ENCODE results near the gene SGIP1. TPM values are rescaled to one million over a fixed set of nuclear protein-coding genes. Genes with fewer than 3 reads are reported as not detected.
A peak's percentile ranks its signal among the peaks of the same experiment; 100 is the strongest.

SGIP1 gene
- polyA plus RNA-seq, 1 donor, result 15.2 TPM

DNA sequence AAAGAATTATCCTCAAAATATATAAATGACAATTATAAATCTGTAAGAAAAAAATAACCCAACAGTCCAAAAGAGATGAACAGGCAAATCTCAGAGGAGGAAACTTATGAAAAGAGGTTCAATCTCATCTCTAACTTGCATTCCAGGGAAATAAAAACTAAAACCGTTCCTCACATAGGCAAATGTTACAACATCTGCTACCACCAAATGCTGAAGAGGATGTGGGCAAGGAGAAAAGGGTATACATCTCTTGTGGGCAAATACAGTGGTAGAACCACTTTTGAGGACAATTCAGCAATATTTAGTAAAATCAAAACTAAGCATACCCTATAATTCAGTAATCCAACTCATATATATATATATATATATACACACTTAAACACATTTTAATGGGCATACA lies 33.7 kb upstream of the SGIP1 start:
- no peaks in the 10 kb centered on the region for H3K4me1 ChIP-seq (ENCODE audit: control insufficient read depth, insufficient read depth, low read length)
- no peaks in the 10 kb centered on the region for H3K27me3 ChIP-seq (ENCODE audit: control insufficient read depth, insufficient read depth, low read length)
- no CpG with 5 or more reads among the region's 1 CpG for WGBS (ENCODE audit: insufficient coverage, low lambda C conversion rate)
- H3K9me3 ChIP-seq (ENCODE audit: control insufficient read depth, low read depth, low read length), result no peaks in the 10 kb centered on the region
- no peak overlapping the region for H3K4me3 ChIP-seq (ENCODE audit: low read length)
- H3K36me3 ChIP-seq (ENCODE audit: control insufficient read depth, insufficient read depth, low read length), result no peaks in the 10 kb centered on the region
- no peak overlapping the region for H3K27ac ChIP-seq (ENCODE audit: low read length)
- DNase-seq, result no peak

DNA sequence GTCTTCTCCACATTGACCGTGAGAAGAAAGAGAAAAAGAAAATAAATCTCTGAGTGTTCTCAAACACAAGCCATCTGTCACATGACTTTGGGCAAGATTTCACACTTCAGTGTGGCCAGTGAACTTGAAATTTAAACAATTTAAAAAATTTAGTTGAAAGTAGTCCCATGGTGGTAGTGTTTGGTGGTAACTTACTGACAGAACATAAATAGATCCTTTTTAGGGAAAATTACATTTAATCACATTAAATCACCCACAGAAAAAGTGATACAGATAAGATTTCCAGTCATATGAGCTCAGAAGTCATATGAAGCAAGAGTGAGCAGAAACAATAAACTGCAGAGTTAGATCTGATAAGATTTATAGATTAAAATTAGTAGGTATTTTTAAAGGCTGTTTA lies 31.9 kb upstream of the SGIP1 start:
- no peak overlapping the region for H3K27ac ChIP-seq (ENCODE audit: low read length)
- WGBS (ENCODE audit: insufficient coverage, low lambda C conversion rate), result no CpG with 5 or more reads among the region's 1 CpG
- no peaks in the 10 kb centered on the region for H3K27me3 ChIP-seq (ENCODE audit: control insufficient read depth, insufficient read depth, low read length)
- no peaks in the 10 kb centered on the region for H3K4me1 ChIP-seq (ENCODE audit: control insufficient read depth, insufficient read depth, low read length)
- H3K9me3 ChIP-seq (ENCODE audit: control insufficient read depth, low read depth, low read length), result no peaks in the 10 kb centered on the region
- no peak for DNase-seq
- no peaks in the 10 kb centered on the region for H3K36me3 ChIP-seq (ENCODE audit: control insufficient read depth, insufficient read depth, low read length)
- no peak overlapping the region for H3K4me3 ChIP-seq (ENCODE audit: low read length)

DNA sequence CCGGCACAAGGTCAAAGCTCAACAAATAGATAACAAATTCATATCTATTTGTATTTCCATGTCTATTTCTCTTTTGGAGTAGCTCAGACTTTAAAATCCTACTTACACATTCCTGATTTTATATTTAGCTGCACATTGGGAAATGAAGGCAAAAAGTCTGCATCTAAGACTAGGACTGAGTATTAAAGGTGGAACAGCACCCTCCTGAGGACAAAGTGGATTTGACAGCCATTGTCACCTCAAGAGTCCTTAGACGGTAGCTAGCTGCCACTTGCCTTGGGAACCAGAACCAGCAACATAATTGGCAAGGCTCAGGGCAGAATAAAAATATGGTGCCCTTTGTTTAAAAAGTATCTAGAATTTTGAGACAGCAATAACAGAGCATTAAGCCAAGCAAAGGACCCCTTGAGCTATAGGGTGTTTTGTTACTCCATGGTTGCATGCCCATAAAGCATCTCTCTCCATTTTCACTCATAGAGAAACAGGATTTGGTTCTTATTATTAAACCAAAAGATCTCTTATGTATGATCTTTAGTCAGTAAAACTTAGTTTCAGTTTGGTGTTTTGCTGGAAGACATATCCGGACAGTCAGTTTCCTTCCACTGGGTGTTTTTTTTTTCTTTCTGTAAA lies 30.0 kb upstream of the SGIP1 start:
- Histone ChIP-seq H3K4me3 (ENCODE audit: low read length) (no peak overlapping the region), H3K4me1 (ENCODE audit: control insufficient read depth, insufficient read depth, low read length) (no peaks in the 10 kb centered on the region), H3K9me3 (ENCODE audit: control insufficient read depth, low read depth, low read length) (no peaks in the 10 kb centered on the region), H3K27me3 (ENCODE audit: control insufficient read depth, insufficient read depth, low read length) (no peaks in the 10 kb centered on the region), H3K27ac (ENCODE audit: low read length) (no peak overlapping the region), H3K36me3 (ENCODE audit: control insufficient read depth, insufficient read depth, low read length) (no peaks in the 10 kb centered on the region)
- WGBS (ENCODE audit: insufficient coverage, low lambda C conversion rate), result 80% methylated on average over 1 of the region's 3 CpGs
- peak; percentile 11 to 13 for DNase-seq

DNA sequence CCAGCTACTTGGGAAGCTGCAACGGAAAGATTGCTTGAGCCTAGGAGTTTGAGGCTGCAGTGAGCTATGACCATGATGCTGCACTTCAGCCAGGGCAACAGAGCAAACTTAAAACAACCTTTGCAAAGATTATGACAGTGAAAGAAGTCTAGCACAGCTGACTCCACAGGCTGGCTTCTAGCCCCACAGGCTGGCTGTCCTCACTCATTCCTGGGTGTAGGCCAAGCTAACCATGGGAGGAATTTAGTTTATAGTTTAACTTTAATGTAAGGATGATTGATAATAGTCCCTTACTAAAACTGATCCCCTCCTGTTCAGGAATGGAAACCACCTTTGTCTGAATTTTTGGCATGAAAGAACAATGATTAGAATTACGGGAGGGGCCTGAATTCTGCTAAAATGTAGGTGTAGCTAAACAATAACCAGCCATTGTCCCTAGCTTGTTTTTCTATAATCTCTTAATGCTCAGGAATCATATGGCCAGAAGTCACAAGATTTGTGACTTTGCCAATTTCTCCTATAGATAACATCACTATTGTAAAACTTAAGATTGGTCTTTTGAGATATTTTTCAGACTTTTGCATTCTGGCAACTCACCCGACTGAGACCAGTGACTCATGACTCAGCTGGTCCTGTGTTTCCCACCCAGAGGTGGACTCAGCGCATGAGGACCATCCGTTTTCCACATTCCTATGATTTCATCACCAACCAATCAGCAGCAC lies 28.1 kb upstream of the SGIP1 start:
- DNase-seq, result no peak
- 80% methylated on average over 1 of the region's 5 CpGs for WGBS (ENCODE audit: insufficient coverage, low lambda C conversion rate)
- Histone ChIP-seq H3K27me3 (ENCODE audit: control insufficient read depth, insufficient read depth, low read length) (no peaks in the 10 kb centered on the region), H3K4me3 (ENCODE audit: low read length) (no peak overlapping the region), H3K9me3 (ENCODE audit: control insufficient read depth, low read depth, low read length) (no peaks in the 10 kb centered on the region), H3K36me3 (ENCODE audit: control insufficient read depth, insufficient read depth, low read length) (no peaks in the 10 kb centered on the region), H3K27ac (ENCODE audit: low read length) (no peak overlapping the region), H3K4me1 (ENCODE audit: control insufficient read depth, insufficient read depth, low read length) (no peaks in the 10 kb centered on the region)

DNA sequence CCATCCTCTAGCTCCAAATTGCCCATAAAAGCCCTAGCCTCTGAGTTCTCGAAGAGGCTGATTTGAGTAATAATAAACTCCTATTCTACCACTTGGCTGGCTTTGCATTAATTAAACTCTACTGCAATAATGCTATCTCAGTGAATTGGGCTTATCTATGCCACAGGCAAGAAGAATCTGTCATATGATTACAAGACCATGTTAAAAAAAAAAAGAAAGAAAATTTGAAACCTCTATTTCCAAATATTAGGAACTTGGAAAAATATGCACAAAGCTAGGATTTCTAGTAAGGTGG lies 27.6 kb upstream of the SGIP1 start:
- Histone ChIP-seq H3K27ac (ENCODE audit: low read length) (no peak overlapping the region), H3K4me3 (ENCODE audit: low read length) (no peak overlapping the region), H3K9me3 (ENCODE audit: control insufficient read depth, low read depth, low read length) (no peaks in the 10 kb centered on the region), H3K27me3 (ENCODE audit: control insufficient read depth, insufficient read depth, low read length) (no peaks in the 10 kb centered on the region), H3K4me1 (ENCODE audit: control insufficient read depth, insufficient read depth, low read length) (no peaks in the 10 kb centered on the region), H3K36me3 (ENCODE audit: control insufficient read depth, insufficient read depth, low read length) (no peaks in the 10 kb centered on the region)
- no peak for DNase-seq
- WGBS (ENCODE audit: insufficient coverage, low lambda C conversion rate), result no CpG with 5 or more reads among the region's 1 CpG

DNA sequence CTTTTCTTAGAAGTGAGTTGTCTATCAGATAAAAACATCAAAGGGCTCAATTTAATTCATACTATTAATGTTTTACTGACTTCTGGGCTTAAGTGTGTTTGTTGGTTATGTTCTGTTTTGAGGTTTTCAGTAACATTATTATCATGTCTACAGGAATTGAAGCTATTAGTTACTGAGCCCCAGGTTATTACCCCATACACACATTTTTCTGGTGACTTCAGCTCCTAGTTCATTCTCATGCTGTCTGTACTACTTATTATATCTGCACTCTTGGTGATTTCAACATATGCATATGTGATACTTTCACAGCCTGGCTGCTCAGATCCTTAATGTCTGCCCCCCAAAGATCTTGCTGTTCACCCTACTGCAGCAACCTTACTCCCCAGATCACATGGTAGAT lies 27.0 kb upstream of the SGIP1 start:
- Histone ChIP-seq H3K4me1 (ENCODE audit: control insufficient read depth, insufficient read depth, low read length) (no peaks in the 10 kb centered on the region), H3K36me3 (ENCODE audit: control insufficient read depth, insufficient read depth, low read length) (no peaks in the 10 kb centered on the region), H3K27ac (ENCODE audit: low read length) (no peak overlapping the region), H3K27me3 (ENCODE audit: control insufficient read depth, insufficient read depth, low read length) (no peaks in the 10 kb centered on the region), H3K9me3 (ENCODE audit: control insufficient read depth, low read depth, low read length) (no peaks in the 10 kb centered on the region), H3K4me3 (ENCODE audit: low read length) (no peak overlapping the region)
- no peak for DNase-seq

DNA sequence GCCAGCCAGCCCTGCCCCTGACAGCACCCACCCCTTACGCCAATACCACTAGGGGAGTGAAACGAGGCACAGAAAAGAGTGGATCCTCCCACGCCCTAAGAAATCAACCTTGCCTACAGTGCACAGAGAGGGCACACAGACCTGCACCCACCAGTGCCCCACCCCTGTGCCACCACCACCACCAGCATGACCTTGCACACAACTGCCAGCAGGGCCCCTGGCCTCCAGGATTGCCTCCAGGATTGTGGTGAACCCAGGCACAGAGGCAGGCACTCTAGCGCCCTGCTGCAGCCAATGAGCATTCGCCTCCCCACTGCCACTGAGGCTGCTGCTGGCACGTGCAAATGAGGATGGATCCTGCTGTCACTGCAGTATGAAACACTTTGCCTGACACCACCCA lies 23.5 kb upstream of the SGIP1 start:
- H3K4me3 ChIP-seq (ENCODE audit: low read length), result no peak overlapping the region
- WGBS (ENCODE audit: insufficient coverage, low lambda C conversion rate), result no CpG with 5 or more reads among the region's 6 CpGs
- no peak overlapping the region for H3K27ac ChIP-seq (ENCODE audit: low read length)
- no peaks in the 10 kb centered on the region for H3K36me3 ChIP-seq (ENCODE audit: control insufficient read depth, insufficient read depth, low read length)
- DNase-seq, result no peak
- no peaks in the 10 kb centered on the region for H3K9me3 ChIP-seq (ENCODE audit: control insufficient read depth, low read depth, low read length)
- H3K27me3 ChIP-seq (ENCODE audit: control insufficient read depth, insufficient read depth, low read length), result no peaks in the 10 kb centered on the region
- no peaks in the 10 kb centered on the region for H3K4me1 ChIP-seq (ENCODE audit: control insufficient read depth, insufficient read depth, low read length)

DNA sequence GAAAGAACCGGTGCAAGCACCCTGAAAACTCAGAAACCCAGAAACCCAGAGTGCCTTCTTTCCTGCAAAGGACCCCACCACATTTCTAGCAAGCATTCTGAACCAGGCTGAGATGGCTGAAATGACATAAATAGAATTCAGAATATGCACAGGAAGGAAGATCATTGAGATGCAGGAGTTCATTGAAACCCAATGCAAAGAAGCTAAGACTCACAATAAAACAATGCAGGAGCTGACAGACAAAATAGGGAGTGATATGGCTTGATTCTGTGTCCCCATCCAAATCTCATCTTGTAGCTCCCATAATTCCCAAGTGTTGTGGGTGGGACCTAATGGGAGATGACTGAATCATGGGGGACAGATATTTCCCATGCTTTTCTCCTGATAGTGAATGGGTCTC lies 22.8 kb upstream of the SGIP1 start:
- no peak overlapping the region for H3K4me3 ChIP-seq (ENCODE audit: low read length)
- H3K27me3 ChIP-seq (ENCODE audit: control insufficient read depth, insufficient read depth, low read length), result no peaks in the 10 kb centered on the region
- H3K36me3 ChIP-seq (ENCODE audit: control insufficient read depth, insufficient read depth, low read length), result no peaks in the 10 kb centered on the region
- H3K4me1 ChIP-seq (ENCODE audit: control insufficient read depth, insufficient read depth, low read length), result no peaks in the 10 kb centered on the region
- H3K27ac ChIP-seq (ENCODE audit: low read length), result no peak overlapping the region
- no CpG with 5 or more reads among the region's 1 CpG for WGBS (ENCODE audit: insufficient coverage, low lambda C conversion rate)
- no peaks in the 10 kb centered on the region for H3K9me3 ChIP-seq (ENCODE audit: control insufficient read depth, low read depth, low read length)
- DNase-seq, result no peak

DNA sequence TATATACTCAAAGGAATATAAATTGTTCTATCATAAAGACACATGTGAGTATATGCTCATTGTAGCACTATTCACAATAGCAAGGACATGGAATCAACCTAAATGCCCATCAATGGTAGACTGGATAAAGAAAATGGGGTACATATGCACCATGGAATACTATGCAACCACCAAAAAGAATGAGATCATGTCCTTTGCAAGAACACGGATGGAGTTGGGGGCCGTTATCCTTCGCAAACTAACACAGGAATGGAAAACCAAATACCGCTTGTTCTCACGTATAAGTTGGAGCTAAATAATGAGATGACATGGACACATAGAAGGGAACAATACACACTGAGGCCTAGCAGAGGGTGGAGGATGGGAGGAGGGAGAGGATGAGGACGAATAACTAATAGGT lies 16.0 kb upstream of the SGIP1 start:
- no peak overlapping the region for H3K27ac ChIP-seq (ENCODE audit: low read length)
- no peaks in the 10 kb centered on the region for H3K4me1 ChIP-seq (ENCODE audit: control insufficient read depth, insufficient read depth, low read length)
- no peaks in the 10 kb centered on the region for H3K27me3 ChIP-seq (ENCODE audit: control insufficient read depth, insufficient read depth, low read length)
- WGBS (ENCODE audit: insufficient coverage, low lambda C conversion rate), result no CpG with 5 or more reads among the region's 6 CpGs
- no peaks in the 10 kb centered on the region for H3K9me3 ChIP-seq (ENCODE audit: control insufficient read depth, low read depth, low read length)
- H3K36me3 ChIP-seq (ENCODE audit: control insufficient read depth, insufficient read depth, low read length), result no peaks in the 10 kb centered on the region
- no peak overlapping the region for H3K4me3 ChIP-seq (ENCODE audit: low read length)
- no peak for DNase-seq

DNA sequence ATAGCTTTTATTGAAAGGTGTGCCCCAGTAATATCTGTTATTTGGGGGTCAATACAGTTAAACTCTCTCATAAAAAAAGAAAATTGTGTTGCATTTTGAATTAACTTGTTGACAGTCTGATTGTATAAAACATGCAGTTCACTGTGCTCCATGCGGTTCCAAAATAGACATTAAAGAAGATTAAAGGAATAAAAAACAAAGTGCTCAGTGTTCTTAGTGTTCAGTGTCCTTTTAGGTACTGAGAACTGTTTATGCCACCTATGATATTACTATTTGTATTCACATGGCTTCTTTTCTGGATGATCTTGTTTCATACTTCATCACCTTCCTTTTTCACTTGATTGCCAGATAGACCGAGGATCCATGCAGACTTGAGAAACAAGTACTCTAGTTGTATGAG lies 15.3 kb upstream of the SGIP1 start:
- Histone ChIP-seq H3K27ac (ENCODE audit: low read length) (no peak overlapping the region), H3K4me3 (ENCODE audit: low read length) (no peak overlapping the region), H3K4me1 (ENCODE audit: control insufficient read depth, insufficient read depth, low read length) (no peaks in the 10 kb centered on the region), H3K27me3 (ENCODE audit: control insufficient read depth, insufficient read depth, low read length) (no peaks in the 10 kb centered on the region), H3K36me3 (ENCODE audit: control insufficient read depth, insufficient read depth, low read length) (no peaks in the 10 kb centered on the region), H3K9me3 (ENCODE audit: control insufficient read depth, low read depth, low read length) (no peaks in the 10 kb centered on the region)
- DNase-seq, result no peak
- 100% methylated on average over 1 of the region's 2 CpGs for WGBS (ENCODE audit: insufficient coverage, low lambda C conversion rate)

DNA sequence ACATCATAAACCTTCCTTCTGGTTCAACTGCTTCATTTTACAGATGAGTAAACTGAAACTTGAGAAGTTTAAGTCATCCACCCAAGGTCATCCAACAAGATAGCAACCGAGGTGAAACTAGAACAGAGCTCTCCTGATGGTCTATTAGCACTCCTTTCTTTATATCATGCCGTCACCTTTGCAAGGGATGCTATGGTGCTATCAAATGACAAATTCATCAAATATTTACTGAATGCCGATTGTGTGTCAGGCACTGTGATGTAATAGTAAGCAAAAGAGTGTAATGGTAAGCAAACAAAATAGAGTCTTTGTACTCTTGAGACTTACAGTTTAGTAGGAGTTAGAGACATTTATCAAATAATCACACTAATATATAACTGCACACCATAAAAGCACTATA lies 14.0 kb upstream of the SGIP1 start:
- H3K4me1 ChIP-seq (ENCODE audit: control insufficient read depth, insufficient read depth, low read length), result no peaks in the 10 kb centered on the region
- WGBS (ENCODE audit: insufficient coverage, low lambda C conversion rate), result no CpG with 5 or more reads among the region's 3 CpGs
- no peak overlapping the region for H3K4me3 ChIP-seq (ENCODE audit: low read length)
- no peaks in the 10 kb centered on the region for H3K27me3 ChIP-seq (ENCODE audit: control insufficient read depth, insufficient read depth, low read length)
- no peak overlapping the region for H3K27ac ChIP-seq (ENCODE audit: low read length)
- DNase-seq, result no peak
- H3K36me3 ChIP-seq (ENCODE audit: control insufficient read depth, insufficient read depth, low read length), result no peaks in the 10 kb centered on the region
- no peaks in the 10 kb centered on the region for H3K9me3 ChIP-seq (ENCODE audit: control insufficient read depth, low read depth, low read length)

Data from large intestine (tissue), 3 donors.